ENCODE results near the gene EXOC2. TPM values are rescaled to one million over a fixed set of nuclear protein-coding genes. Genes with fewer than 3 reads are reported as not detected.

The EXOC2 gene
- total RNA-seq, 1 donor from 2014 or later: 28.5 TPM

- no peak for TF ChIP-seq CTCF (IDR thresholded peaks at IDR 0.05)
- Histone ChIP-seq H3K27me3 (ENCODE audit: low read depth) (no peaks in the 10 kb centered on the region), H3K9me3 (no peaks in the 10 kb centered on the region), H3K27ac (no peak overlapping the region), H3K4me1 (peaks cover 5% of the 10 kb centered on the region), H3K4me3 (no peak overlapping the region), H3K36me3 (no peaks in the 10 kb centered on the region)
- ATAC-seq (no peak), DNase-seq (no peak)
- intact Hi-C loops (cut with DNase I): no loop called here
Observed at GRCh38 chr6:704046-704445, 11.1 kb upstream of the EXOC2 start.

- ATAC-seq (no peak), DNase-seq (no peak)
- Histone ChIP-seq H3K36me3 (no peaks in the 10 kb centered on the region), H3K27me3 (ENCODE audit: low read depth) (no peaks in the 10 kb centered on the region), H3K27ac (no peak overlapping the region), H3K9me3 (no peaks in the 10 kb centered on the region), H3K4me1 (peaks cover 5% of the 10 kb centered on the region), H3K4me3 (no peak overlapping the region)
- no peak for TF ChIP-seq CTCF (IDR thresholded peaks at IDR 0.05)
- intact Hi-C loops (cut with DNase I): no loop called here
Observed at GRCh38 chr6:703552-703951, 10.6 kb upstream of the EXOC2 start.

- Histone ChIP-seq H3K27me3 (ENCODE audit: low read depth) (no peaks in the 10 kb centered on the region), H3K4me1 (peaks cover 5% of the 10 kb centered on the region), H3K4me3 (no peak overlapping the region), H3K27ac (no peak overlapping the region), H3K9me3 (no peaks in the 10 kb centered on the region), H3K36me3 (no peaks in the 10 kb centered on the region)
- DNase-seq: no peak
- intact Hi-C loops (cut with DNase I): no loop called here
- ATAC-seq: no peak
- no peak for TF ChIP-seq CTCF (IDR thresholded peaks at IDR 0.05)
Observed at GRCh38 chr6:701700-702479, 9.0 kb upstream of the EXOC2 start.

GRCh38 chr6:701215-701614 lies 8.3 kb upstream of the EXOC2 start:
- DNase-seq: no peak
- Histone ChIP-seq H3K4me1 (peaks cover 5% of the 10 kb centered on the region), H3K4me3 (no peak overlapping the region), H3K27me3 (ENCODE audit: low read depth) (no peaks in the 10 kb centered on the region), H3K9me3 (no peaks in the 10 kb centered on the region), H3K27ac (no peak overlapping the region), H3K36me3 (no peaks in the 10 kb centered on the region)
- ATAC-seq: no peak
- intact Hi-C loops (cut with DNase I): no loop called here
- TF ChIP-seq CTCF (IDR thresholded peaks at IDR 0.05): no peak

DNA sequence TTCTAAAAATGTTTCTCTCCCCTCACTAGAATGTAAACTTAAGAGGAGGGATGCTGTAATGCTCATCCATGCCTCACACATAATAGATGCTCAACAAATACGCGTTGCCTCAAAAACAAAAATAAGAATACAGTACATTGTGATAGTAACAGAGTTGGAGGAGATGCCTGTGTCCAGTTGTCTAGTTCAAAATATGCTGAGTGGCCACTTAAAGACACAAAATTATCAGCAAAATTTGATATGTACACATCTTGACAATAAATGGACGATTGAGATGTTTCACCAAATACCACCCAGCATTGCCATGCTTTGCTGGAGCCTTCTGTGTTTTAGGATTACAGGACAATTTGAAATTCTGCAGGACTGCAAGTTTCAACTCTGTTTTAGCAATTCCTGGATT lies 7.6 kb upstream of the EXOC2 start:
- H3K27ac ChIP-seq: no peak overlapping the region
- no peak for TF ChIP-seq CTCF (IDR thresholded peaks at IDR 0.05)
- H3K9me3 ChIP-seq: no peaks in the 10 kb centered on the region
- intact Hi-C loops (cut with DNase I): no loop called here
- ATAC-seq: no peak
- H3K4me1 ChIP-seq: peaks cover 5% of the 10 kb centered on the region
- no peaks in the 10 kb centered on the region for H3K27me3 ChIP-seq (ENCODE audit: low read depth)
- DNase-seq: no peak
- H3K36me3 ChIP-seq: no peaks in the 10 kb centered on the region
- H3K4me3 ChIP-seq: no peak overlapping the region

Data from lower lobe of right lung (tissue), 2 donors.